ENCODE measurements around the gene NOL4L.

DNA sequence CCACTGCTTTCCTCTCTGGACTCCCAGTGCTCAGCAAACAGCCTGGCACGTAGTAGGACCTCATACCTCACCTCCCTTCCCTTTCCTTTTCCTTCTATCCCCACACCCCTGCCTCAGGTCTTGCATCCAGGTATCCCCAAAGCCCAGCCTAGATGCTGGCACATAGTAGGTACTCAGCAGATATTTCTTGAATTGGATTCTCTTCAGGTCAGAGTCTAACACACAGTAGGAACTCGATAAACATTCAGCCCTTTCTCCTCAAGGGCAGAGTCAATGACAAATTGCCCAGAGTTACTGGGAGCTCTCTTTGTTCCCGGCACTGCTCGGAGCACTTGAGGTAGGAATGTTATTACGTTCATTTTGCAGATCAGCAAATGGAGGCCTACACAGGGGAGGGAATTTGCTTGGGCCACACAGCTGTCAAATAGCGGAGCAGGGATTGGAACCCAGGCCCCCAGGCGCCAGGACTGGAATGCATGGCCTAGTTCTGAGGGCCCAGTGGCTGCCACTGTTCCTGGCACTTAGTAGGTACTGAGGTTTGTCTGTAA lies 25.9 kb downstream of the NOL4L start:
- TF ChIP-seq, protein P1, sequence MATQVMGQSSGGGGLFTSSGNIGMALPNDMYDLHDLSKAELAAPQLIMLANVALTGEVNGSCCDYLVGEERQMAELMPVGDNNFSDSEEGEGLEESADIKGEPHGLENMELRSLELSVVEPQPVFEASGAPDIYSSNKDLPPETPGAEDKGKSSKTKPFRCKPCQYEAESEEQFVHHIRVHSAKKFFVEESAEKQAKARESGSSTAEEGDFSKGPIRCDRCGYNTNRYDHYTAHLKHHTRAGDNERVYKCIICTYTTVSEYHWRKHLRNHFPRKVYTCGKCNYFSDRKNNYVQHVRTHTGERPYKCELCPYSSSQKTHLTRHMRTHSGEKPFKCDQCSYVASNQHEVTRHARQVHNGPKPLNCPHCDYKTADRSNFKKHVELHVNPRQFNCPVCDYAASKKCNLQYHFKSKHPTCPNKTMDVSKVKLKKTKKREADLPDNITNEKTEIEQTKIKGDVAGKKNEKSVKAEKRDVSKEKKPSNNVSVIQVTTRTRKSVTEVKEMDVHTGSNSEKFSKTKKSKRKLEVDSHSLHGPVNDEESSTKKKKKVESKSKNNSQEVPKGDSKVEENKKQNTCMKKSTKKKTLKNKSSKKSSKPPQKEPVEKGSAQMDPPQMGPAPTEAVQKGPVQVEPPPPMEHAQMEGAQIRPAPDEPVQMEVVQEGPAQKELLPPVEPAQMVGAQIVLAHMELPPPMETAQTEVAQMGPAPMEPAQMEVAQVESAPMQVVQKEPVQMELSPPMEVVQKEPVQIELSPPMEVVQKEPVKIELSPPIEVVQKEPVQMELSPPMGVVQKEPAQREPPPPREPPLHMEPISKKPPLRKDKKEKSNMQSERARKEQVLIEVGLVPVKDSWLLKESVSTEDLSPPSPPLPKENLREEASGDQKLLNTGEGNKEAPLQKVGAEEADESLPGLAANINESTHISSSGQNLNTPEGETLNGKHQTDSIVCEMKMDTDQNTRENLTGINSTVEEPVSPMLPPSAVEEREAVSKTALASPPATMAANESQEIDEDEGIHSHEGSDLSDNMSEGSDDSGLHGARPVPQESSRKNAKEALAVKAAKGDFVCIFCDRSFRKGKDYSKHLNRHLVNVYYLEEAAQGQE (IDR thresholded peaks at IDR 0.05), result no peak
- TF ChIP-seq EHMT2 (IDR thresholded peaks at IDR 0.05; ENCODE audit: low read depth), result no peak
- no peak for TF ChIP-seq MAFK (IDR thresholded peaks at IDR 0.05; ENCODE audit: partially characterized antibody)
- no peak for TF ChIP-seq KDM1A (IDR thresholded peaks at IDR 0.05; ENCODE audit: low read depth)
- TF ChIP-seq ESRRA (IDR thresholded peaks at IDR 0.05; ENCODE audit: borderline replicate concordance, low read length), result no peak
- TF ChIP-seq, protein P2, sequence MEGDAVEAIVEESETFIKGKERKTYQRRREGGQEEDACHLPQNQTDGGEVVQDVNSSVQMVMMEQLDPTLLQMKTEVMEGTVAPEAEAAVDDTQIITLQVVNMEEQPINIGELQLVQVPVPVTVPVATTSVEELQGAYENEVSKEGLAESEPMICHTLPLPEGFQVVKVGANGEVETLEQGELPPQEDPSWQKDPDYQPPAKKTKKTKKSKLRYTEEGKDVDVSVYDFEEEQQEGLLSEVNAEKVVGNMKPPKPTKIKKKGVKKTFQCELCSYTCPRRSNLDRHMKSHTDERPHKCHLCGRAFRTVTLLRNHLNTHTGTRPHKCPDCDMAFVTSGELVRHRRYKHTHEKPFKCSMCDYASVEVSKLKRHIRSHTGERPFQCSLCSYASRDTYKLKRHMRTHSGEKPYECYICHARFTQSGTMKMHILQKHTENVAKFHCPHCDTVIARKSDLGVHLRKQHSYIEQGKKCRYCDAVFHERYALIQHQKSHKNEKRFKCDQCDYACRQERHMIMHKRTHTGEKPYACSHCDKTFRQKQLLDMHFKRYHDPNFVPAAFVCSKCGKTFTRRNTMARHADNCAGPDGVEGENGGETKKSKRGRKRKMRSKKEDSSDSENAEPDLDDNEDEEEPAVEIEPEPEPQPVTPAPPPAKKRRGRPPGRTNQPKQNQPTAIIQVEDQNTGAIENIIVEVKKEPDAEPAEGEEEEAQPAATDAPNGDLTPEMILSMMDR (IDR thresholded peaks at IDR 0.05), result no peak
